Measurements from ENCODE around the gene TIPARP.

DNA sequence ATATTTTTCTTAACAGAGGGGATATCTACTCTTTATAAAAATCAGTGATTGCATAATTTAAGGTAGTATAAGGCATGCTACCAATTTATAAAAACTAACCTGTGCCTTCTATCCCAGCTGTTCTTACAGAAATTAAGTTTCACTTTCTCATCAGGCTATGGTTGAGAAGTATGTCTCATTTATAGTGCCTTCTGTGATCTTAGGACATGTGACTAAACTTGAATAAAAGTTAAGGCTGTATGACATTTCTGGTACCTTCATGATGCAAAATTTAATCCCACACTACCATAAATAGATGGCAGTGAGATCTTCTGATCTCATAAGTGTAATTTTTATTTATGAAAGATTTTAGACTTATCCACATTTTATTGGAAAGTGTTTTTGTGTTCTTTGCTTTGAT, 12.6 kb downstream of the TIPARP start:
- TF ChIP-seq, protein P1, sequence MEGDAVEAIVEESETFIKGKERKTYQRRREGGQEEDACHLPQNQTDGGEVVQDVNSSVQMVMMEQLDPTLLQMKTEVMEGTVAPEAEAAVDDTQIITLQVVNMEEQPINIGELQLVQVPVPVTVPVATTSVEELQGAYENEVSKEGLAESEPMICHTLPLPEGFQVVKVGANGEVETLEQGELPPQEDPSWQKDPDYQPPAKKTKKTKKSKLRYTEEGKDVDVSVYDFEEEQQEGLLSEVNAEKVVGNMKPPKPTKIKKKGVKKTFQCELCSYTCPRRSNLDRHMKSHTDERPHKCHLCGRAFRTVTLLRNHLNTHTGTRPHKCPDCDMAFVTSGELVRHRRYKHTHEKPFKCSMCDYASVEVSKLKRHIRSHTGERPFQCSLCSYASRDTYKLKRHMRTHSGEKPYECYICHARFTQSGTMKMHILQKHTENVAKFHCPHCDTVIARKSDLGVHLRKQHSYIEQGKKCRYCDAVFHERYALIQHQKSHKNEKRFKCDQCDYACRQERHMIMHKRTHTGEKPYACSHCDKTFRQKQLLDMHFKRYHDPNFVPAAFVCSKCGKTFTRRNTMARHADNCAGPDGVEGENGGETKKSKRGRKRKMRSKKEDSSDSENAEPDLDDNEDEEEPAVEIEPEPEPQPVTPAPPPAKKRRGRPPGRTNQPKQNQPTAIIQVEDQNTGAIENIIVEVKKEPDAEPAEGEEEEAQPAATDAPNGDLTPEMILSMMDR (IDR thresholded peaks at IDR 0.05), result no peak
- TF ChIP-seq, protein P2, sequence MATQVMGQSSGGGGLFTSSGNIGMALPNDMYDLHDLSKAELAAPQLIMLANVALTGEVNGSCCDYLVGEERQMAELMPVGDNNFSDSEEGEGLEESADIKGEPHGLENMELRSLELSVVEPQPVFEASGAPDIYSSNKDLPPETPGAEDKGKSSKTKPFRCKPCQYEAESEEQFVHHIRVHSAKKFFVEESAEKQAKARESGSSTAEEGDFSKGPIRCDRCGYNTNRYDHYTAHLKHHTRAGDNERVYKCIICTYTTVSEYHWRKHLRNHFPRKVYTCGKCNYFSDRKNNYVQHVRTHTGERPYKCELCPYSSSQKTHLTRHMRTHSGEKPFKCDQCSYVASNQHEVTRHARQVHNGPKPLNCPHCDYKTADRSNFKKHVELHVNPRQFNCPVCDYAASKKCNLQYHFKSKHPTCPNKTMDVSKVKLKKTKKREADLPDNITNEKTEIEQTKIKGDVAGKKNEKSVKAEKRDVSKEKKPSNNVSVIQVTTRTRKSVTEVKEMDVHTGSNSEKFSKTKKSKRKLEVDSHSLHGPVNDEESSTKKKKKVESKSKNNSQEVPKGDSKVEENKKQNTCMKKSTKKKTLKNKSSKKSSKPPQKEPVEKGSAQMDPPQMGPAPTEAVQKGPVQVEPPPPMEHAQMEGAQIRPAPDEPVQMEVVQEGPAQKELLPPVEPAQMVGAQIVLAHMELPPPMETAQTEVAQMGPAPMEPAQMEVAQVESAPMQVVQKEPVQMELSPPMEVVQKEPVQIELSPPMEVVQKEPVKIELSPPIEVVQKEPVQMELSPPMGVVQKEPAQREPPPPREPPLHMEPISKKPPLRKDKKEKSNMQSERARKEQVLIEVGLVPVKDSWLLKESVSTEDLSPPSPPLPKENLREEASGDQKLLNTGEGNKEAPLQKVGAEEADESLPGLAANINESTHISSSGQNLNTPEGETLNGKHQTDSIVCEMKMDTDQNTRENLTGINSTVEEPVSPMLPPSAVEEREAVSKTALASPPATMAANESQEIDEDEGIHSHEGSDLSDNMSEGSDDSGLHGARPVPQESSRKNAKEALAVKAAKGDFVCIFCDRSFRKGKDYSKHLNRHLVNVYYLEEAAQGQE (IDR thresholded peaks at IDR 0.05; ENCODE audit: insufficient read depth in 1 of 2, low read depth in 2 of 2, low read length in 1 of 2), result no peak
- TF ChIP-seq TCF7L2 (IDR thresholded peaks at IDR 0.05; ENCODE audit: low read depth, low read length) (no peak), POLR2AphosphoS5 (IDR thresholded peaks at IDR 0.05; ENCODE audit: low read depth, low read length) (no peak)
